ENCODE measurements around the gene ZFHX3.

The ZFHX3 gene

GRCh38 chr16:72977127-72977526, 70.8 kb downstream of the ZFHX3 start:
- H3K27ac ChIP-seq: no peak overlapping the region
- TF ChIP-seq CTCF (conservative IDR thresholded peaks at IDR 0.05) (no peak), ZFX (IDR thresholded peaks at IDR 0.05) (no peak)

GRCh38 chr16:72976438-72977064, 71.4 kb downstream of the ZFHX3 start:
- no peak for TF ChIP-seq CTCF (conservative IDR thresholded peaks at IDR 0.05)
- no peak for TF ChIP-seq ZFX (IDR thresholded peaks at IDR 0.05)
- H3K27ac ChIP-seq: no peak overlapping the region

- no peak overlapping the region for H3K27ac ChIP-seq
Observed at GRCh38 chr16:72975809-72976437, 72.0 kb downstream of the ZFHX3 start.

GRCh38 chr16:72974142-72974769, 73.7 kb downstream of the ZFHX3 start:
- no peak overlapping the region for H3K27ac ChIP-seq
- TF ChIP-seq ZFX (IDR thresholded peaks at IDR 0.05) (no peak), CTCF (conservative IDR thresholded peaks at IDR 0.05) (no peak)

More at GRCh38 chr16:72975809-72976437, 72.0 kb downstream of the ZFHX3 start:
- TF ChIP-seq ZFX (IDR thresholded peaks at IDR 0.05): no peak
- TF ChIP-seq CTCF (conservative IDR thresholded peaks at IDR 0.05): no peak

- no peak overlapping the region; the same call in 1 of the 2 replicates for H3K27ac ChIP-seq
- TF ChIP-seq ZFX (IDR thresholded peaks at IDR 0.05): no peak
- no peak for TF ChIP-seq CTCF (conservative IDR thresholded peaks at IDR 0.05)
Observed at GRCh38 chr16:72972878-72973571, 74.9 kb downstream of the ZFHX3 start.

- TF ChIP-seq ZFX (IDR thresholded peaks at IDR 0.05) (no peak), CTCF (conservative IDR thresholded peaks at IDR 0.05) (no peak)
- no peak overlapping the region for H3K27ac ChIP-seq
Observed at GRCh38 chr16:72971370-72971769, 76.6 kb downstream of the ZFHX3 start.

GRCh38 chr16:72970656-72971055, 77.3 kb downstream of the ZFHX3 start:
- H3K27ac ChIP-seq: no peak overlapping the region
- TF ChIP-seq ZFX (IDR thresholded peaks at IDR 0.05) (no peak), CTCF (conservative IDR thresholded peaks at IDR 0.05) (no peak)

Data from C4-2B (cell line).